CD14-positive monocyte (primary cell): ENCODE measurements around the gene TIGD3. TPM values are rescaled to one million over a fixed set of nuclear protein-coding genes. Genes with fewer than 3 reads are reported as not detected.

Experiments
- DNase-seq, 3 donors: peaks; one replicate each; pipeline ENCODE4 v3.0.0-alpha.2; 2011 to 2022
- H2AFZ ChIP-seq: 2 replicates; pipeline ENCODE4 v1.6.0; 2012; ENCODE audit warnings: mild to moderate bottlenecking, low read depth, low read length, inconsistent platforms; ENCODE audit not compliant: insufficient read depth, poor library complexity, severe bottlenecking
- H3K27ac ChIP-seq, 2 donors: 1 replicate in 1 of 2; 2 replicates in 1 of 2; pipeline ENCODE4 v1.5.1; 2012 to 2013; ENCODE audit warnings: low read length in 2 of 2, control low read depth in 1 of 2, inconsistent platforms in 1 of 2, low read depth in 1 of 2, mild to moderate bottlenecking in 1 of 2
- H3K27me3 ChIP-seq, 2 donors: one replicate each; pipeline versions ENCODE4 v1.6.0 to v1.6.1; 2011 to 2013; ENCODE audit warnings: low read length in 2 of 2; ENCODE audit not compliant: control insufficient read depth in 2 of 2, insufficient read depth in 2 of 2
- H3K36me3 ChIP-seq, 2 donors: replicated peaks in 1 of 2; 1 replicate in 1 of 2; 2 replicates in 1 of 2; pipeline versions ENCODE4 v1.5.1 to v1.6.1; 2012 to 2013; ENCODE audit warnings: low read length in 2 of 2, control low read depth in 1 of 2, inconsistent platforms in 1 of 2, mild to moderate bottlenecking in 1 of 2; ENCODE audit not compliant: insufficient read depth in 2 of 2, control insufficient read depth in 1 of 2
- H3K4me1 ChIP-seq, 2 donors: 1 replicate in 1 of 2; 2 replicates in 1 of 2; pipeline versions ENCODE4 v1.5.1 to v1.6.1; 2012 to 2013; ENCODE audit warnings: low read length in 2 of 2, control low read depth in 1 of 2, inconsistent platforms in 1 of 2, mild to moderate bottlenecking in 1 of 2, moderate library complexity in 1 of 2; ENCODE audit not compliant: insufficient read depth in 2 of 2, control insufficient read depth in 1 of 2
- H3K4me2 ChIP-seq: replicated peaks from 2 replicates; pipeline ENCODE3; 2012; ENCODE audit warnings: low read length, moderate library complexity, mild to moderate bottlenecking; ENCODE audit not compliant: poor library complexity, severe bottlenecking; ENCODE audit errors: extremely low read depth
- H3K4me3 ChIP-seq, 3 experiments: fragments of 200-600 bp in 1 of 3; sonication (generic) in 1 of 3; replicated peaks in 1 of 3; 1 replicate in 2 of 3; 2 replicates in 1 of 3; pipeline ENCODE4 v1.5.1; 2011 to 2013; ENCODE audit warnings: low read length in 3 of 3, mild to moderate bottlenecking in 3 of 3, control low read depth in 2 of 3, low read depth in 2 of 3, inconsistent platforms in 1 of 3, moderate library complexity in 1 of 3
- H3K79me2 ChIP-seq: 2 replicates; pipeline ENCODE4 v1.6.0; 2012; ENCODE audit warnings: mild to moderate bottlenecking, control low read depth, inconsistent platforms, low read length, moderate library complexity; ENCODE audit not compliant: insufficient read depth
- H3K9ac ChIP-seq: 2 replicates; pipeline ENCODE4 v1.6.0; 2017; ENCODE audit warnings: low read length, mild to moderate bottlenecking; ENCODE audit not compliant: insufficient read depth, poor library complexity, severe bottlenecking
- H3K9me3 ChIP-seq, 2 donors: replicated peaks in 1 of 2; 1 replicate in 1 of 2; 2 replicates in 1 of 2; pipeline versions ENCODE4 v1.5.1 to v1.6.1; 2012 to 2013; ENCODE audit warnings: low read length in 2 of 2, control low read depth in 1 of 2; ENCODE audit not compliant: control insufficient read depth in 1 of 2, insufficient read depth in 1 of 2
- H4K20me1 ChIP-seq: 2 replicates; pipeline ENCODE4 v1.6.0; 2012; ENCODE audit warnings: mild to moderate bottlenecking, low read length, control low read depth, moderate library complexity; ENCODE audit not compliant: insufficient read depth
- H3K27ac Mint-ChIP-seq, 7 donors: one replicate each; pipeline ENCODE4 v1.8.0; 2020; ENCODE audit warnings: mild to moderate bottlenecking in 7 of 7, mixed read lengths in 7 of 7, moderate library complexity in 6 of 7, inconsistent platforms in 2 of 7
- H3K27me3 Mint-ChIP-seq, 3 donors: one replicate each; pipeline ENCODE4 v1.8.0; 2021 to 2022; ENCODE audit warnings: low read depth in 3 of 3, mild to moderate bottlenecking in 3 of 3, mixed read lengths in 3 of 3, moderate library complexity in 3 of 3, inconsistent platforms in 1 of 3
- H3K36me3 Mint-ChIP-seq, 2 donors: one replicate each; pipeline ENCODE4 v1.8.0; 2020; ENCODE audit warnings: mixed read lengths in 2 of 2, inconsistent platforms in 1 of 2, mild to moderate bottlenecking in 1 of 2
- H3K4me1 Mint-ChIP-seq: one replicate; pipeline ENCODE4 v1.8.0; 2020; ENCODE audit warnings: mild to moderate bottlenecking, mixed read lengths
- H3K4me3 Mint-ChIP-seq, 2 donors: one replicate each; pipeline ENCODE4 v1.8.0; 2020; ENCODE audit warnings: mild to moderate bottlenecking in 2 of 2, mixed read lengths in 2 of 2, moderate library complexity in 1 of 2
- H3K9me3 Mint-ChIP-seq, 7 donors: one replicate each; pipeline ENCODE4 v1.8.0; 2020 to 2022; ENCODE audit warnings: mixed read lengths in 7 of 7, mild to moderate bottlenecking in 6 of 7, moderate library complexity in 6 of 7, inconsistent platforms in 2 of 7
- CTCF ChIP-seq: fragments of 200-600 bp; IDR thresholded peaks from one replicate; pipeline ENCODE4 v1.8.0; 2022; ENCODE audit warnings: antibody characterized with exemption, mild to moderate bottlenecking
- WGBS: methylation state at CpG from one replicate; pipeline ENCODE4 v1.1.5; 2013; ENCODE audit warnings: missing lambda C conversion rate; ENCODE audit not compliant: insufficient coverage; 5-methylcytosine and 5-hydroxymethylcytosine counted together
- intact Hi-C, 2 donors: fragments of 100-400 bp; cut with micrococcal nuclease; formaldehyde crosslinking; loops; one replicate each; pipeline versions ENCODE4 v1.15.0 to v1.15.1; 2023
- polyA plus RNA-seq, 3 donors: library from polyadenylated mRNA; depleted of rRNA in 1 of 3; unstranded in 2 of 3; stranded (reverse) in 1 of 3; fragments of 300-500 nt in 2 of 3; fragments of >200 nt in 1 of 3; fragmentation: Illumina TruSeq in 2 of 3; gene quantifications; 1 replicate in 2 of 3; 2 replicates in 1 of 3; pipeline ENCODE4 v1.2.3, GENCODE V29; 2012 to 2021

Gene TIGD3
- polyA plus RNA-seq, 3 donors: 1.7 to 3.7 (median 2.8) TPM

GRCh38 chr11:65340226-65340625, 14.3 kb upstream of the TIGD3 start:
- Histone ChIP-seq H3K9me3 (no peaks in the 10 kb centered on the region), H4K20me1 (peaks cover 70% of the 10 kb centered on the region), H3K27me3 (no peaks in the 10 kb centered on the region), H3K27ac (no peak overlapping the region), H3K4me2 (no peak overlapping the region), H2AFZ (no peak overlapping the region), H3K4me3 (no peak overlapping the region), H3K4me1 (peaks cover under 1 to 4% of the 10 kb centered on the region in 2 donors), H3K36me3 (peaks cover 57 to 73% of the 10 kb centered on the region in 2 donors), H3K9ac (no peak overlapping the region), H3K79me2 (peaks cover 59% of the 10 kb centered on the region)
- H3K27me3 Mint-ChIP-seq: no peaks in the 10 kb centered on the region
- no peak for TF ChIP-seq CTCF
- WGBS: 98% methylated on average over 8 of the region's 11 CpGs
- peaks cover 0 to 1% (median 0%) of the 10 kb centered on the region in 7 donors for H3K9me3 Mint-ChIP-seq
- intact Hi-C loops: no loop called here
- peaks cover 61 to 78% of the 10 kb centered on the region in 2 donors for H3K36me3 Mint-ChIP-seq
- no peak for DNase-seq
- H3K4me1 Mint-ChIP-seq: peaks cover 13% of the 10 kb centered on the region
- H3K27ac Mint-ChIP-seq: peak overlapping the region in 2 of 7 donors; percentile 13 to 42
- H3K4me3 Mint-ChIP-seq: no peak overlapping the region

GRCh38 chr11:65341856-65342255, 12.7 kb upstream of the TIGD3 start:
- H2AFZ ChIP-seq: no peak overlapping the region
- H3K4me2 ChIP-seq: no peak overlapping the region
- Mint-ChIP-seq H3K4me3 (no peak overlapping the region), H3K4me1 (peaks cover 8% of the 10 kb centered on the region), H3K27me3 (no peaks in the 10 kb centered on the region), H3K36me3 (peaks cover 76 to 88% of the 10 kb centered on the region in 2 donors), H3K27ac (no peak overlapping the region), H3K9me3 (peaks cover 0 to 1% (median 0%) of the 10 kb centered on the region in 7 donors)
- peaks cover 72 to 89% of the 10 kb centered on the region in 2 donors for H3K36me3 ChIP-seq
- no peak overlapping the region for H3K27ac ChIP-seq
- H3K4me3 ChIP-seq: no peak overlapping the region
- H3K4me1 ChIP-seq: no peaks in the 10 kb centered on the region
- intact Hi-C loops: no loop called here
- no peaks in the 10 kb centered on the region for H3K27me3 ChIP-seq
- no peak overlapping the region for H3K9ac ChIP-seq
- DNase-seq: no peak
- 93% methylated on average over 2 of the region's 3 CpGs for WGBS
- peaks cover 63% of the 10 kb centered on the region for H4K20me1 ChIP-seq
- H3K79me2 ChIP-seq: peaks cover 43% of the 10 kb centered on the region
- no peaks in the 10 kb centered on the region for H3K9me3 ChIP-seq
- no peak for TF ChIP-seq CTCF
